GM18907 (cell line): ENCODE results near the gene OBSCN.

Experiments used
- ATAC-seq: cut with Tn5 transposase; IDR thresholded peaks from one replicate; pipeline ENCODE4 v1.9.1; 2021; ENCODE audit warnings: mild to moderate bottlenecking, moderate library complexity; ENCODE audit not compliant: unreplicated experiment

The OBSCN gene

GRCh38 chr1:228428412-228428811 lies 220.6 kb downstream of the OBSCN start:
- ATAC-seq: no peak
